ENCODE data around the gene ATRIP.
A peak's percentile ranks its signal among the peaks of the same experiment; 100 is the strongest.

The ATRIP gene

DNA sequence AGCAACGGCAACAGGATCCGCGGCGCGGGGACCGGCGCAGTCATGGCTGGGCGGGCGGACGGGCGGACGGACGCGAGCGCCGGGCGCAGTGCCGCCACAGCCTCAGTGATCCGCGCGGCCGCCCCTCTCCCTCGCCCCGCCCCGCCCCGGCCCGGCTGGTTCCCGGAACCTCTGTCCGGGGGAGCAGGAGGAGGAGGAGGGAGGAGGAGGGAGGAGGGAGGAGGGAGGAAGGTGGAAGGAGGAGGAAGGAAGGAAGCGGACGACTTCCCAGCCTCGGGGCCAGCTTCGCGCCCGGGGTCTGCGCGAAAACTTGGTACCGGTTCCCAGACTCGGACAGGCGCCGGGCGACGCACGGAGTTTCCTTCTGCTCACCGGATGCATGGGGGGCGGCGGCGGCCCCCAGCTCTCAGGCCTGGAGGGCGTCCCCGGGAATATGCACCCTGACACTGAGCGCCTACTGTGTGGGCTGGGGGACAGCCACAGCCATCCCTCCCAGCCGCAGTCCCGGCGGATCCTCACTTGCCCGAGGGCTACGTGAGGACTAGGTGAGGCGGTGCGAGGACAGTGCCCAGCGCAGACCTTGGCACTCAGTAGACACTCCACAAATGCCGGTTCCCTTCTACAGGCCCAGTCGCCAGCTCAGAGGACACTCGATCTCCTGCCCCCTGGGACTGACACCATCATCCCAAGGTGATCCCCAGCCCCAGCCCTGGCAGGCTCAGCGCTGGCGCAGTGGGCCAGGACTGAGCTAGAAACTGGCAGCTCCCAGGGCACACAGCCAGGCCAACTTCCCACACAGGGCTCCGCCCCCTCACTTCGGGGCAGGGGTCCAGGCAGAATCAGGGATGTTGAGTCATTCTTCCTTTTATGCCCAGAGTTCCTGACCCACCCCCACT lies 57.8 kb downstream of the ATRIP start, which contains the start of gene SHISA5:
SHISA5 (minus strand) TSS at position 124 of the 896 bp plus-strand sequence; CDS start at position 44, 80 bp downstream.
- peak; percentile 44 for DNase-seq (ENCODE audit: low spot score)

DNA sequence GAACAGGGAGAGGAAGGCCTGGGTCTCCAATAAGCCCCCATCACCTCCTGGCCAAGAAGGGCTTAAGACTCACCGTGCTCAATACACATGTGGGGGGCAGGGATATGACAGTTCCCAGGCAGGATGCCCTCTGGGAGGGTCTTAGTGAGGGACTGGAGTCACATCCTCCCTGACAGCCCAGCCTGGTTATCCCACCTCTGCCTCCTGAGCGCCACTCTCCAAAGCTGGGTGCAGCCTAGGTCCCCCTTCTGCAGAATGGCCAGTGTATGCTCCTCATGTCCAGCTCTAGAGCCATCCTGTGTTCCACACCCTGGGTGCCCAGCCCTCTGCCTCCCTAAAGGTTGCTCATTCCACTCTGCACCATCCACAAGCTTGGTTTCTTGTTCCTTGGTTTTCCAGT lies 58.6 kb downstream of the ATRIP start:
- DNase-seq (ENCODE audit: low spot score) = no peak

DNA sequence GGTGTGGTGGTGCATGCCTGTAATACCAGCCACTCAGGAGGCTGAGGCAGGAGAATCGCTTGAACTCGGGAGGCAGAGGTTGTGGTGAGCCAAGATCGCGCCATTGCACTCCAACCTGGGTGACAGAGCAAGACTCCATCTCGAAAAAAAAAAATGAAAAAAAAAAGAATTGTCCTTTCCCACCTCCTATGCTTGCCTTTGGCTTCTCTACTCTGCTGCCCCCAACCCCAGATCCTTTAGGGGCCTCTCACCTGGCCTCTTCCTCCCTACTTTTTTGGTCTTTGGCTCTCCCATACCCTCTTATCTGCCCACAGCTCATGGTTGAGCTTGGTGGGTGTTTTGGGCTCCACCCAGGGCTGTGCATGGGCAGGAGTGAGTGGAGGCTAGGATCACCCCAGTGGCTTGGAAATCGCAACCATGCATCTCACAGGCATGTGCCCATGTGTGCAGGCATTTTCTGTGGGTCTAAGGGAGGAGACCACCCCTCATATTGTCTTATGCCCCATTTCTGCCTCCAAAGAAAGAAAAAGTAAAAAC lies 59.5 kb downstream of the ATRIP start:
- DNase-seq (ENCODE audit: low spot score) = no peak

DNA sequence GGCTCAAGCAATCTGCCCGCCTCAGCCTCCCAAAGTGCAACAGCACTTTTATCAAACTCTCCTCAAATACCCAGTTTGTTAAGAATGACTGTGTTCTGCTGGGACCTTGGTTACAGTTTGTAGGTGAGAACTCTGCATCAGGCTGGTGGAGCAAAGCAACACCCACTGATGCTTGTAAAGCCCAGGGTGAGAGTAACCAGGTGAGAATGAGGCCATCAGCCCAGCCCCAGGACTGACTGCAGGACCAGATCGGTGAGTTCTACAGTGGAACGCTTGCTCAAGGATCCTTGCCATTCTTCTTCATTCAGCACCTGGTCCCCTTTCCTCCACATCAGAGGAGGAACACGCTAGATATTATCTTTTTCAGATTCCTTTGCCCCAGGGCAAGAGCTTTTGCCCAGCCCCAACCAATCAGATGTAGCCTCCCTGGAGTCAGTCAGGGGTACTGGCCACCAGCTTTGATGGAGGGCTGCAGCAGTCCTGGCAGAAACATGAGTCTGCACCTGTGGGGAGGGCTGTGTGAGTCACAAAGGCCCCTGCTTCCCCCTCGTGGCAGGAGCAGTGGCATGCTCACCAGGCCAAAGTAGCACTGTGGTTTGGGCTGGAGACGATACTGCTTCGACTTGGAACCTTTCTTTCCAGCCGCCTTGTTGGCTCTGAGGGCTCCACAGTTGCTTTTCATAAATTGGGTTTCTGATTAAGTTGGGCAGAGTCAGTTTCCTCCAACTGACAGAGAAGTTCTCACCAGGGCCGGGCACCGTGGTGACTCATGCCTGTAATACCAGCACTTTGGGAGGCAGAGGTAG lies 60.9 kb downstream of the ATRIP start:
- peak; percentile 82 for DNase-seq (ENCODE audit: low spot score)

DNA sequence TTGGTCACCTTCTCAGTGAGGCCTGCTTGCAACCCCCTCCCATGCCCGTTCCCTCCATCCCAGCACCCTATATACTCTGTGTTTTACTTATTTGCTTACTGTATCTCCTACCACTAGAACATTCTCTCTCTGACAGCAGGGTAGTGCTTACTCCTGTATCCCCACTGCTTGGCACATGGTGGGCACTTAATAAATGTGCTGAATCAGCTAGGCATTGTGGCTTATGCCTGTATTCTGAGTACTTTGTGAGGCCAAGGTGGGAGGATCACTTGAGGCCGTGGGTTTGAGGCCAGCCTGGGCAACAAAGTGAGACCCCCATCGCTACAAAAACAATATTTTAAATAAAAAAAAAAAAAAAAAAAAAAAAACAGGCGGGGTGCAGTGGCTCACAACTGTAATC lies 65.0 kb downstream of the ATRIP start:
- no peak for DNase-seq (ENCODE audit: low spot score)

DNA sequence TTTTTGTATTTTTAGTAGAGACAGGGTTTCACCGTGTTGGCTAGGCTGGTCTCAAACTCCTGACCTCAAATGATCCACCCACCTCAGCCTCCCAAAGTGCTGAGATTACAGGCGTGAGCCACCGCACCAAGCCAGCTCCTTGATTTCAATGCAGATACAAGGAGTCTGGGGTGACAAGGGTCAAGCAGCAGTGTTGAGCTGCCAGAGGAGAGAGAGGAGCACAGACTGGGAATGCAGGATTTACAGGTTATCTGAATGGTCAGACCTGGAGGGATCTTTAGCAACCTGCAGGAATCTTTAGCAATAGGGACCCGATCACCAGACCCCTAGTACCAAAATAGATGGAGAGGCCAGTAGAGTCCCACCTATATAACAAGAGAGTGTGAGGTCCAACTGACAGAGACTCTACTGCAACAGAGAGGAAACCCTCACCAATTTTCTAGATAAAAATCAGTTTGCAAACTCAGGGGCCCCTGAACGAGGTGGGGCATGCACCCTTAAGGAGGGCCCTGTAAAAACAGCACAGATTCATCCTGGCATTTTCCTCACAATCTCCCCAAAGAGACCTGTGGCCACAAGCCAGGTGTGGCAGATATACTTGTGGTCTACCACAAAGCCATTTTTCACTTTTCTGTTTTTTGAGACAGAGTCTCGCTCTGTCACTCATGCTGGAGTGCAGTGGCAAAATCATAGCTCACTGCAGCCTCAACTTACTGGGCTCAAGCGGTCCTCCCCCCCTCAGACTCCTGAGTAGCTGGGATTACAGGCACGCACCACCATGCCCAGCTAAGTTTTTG lies 68.1 kb downstream of the ATRIP start:
- DNase-seq (ENCODE audit: low spot score) = peak; percentile 51
